Measurements from ENCODE around the gene FAM120C.

FAM120C gene

GRCh38 chrX:54063361-54063760, 119.7 kb downstream of the FAM120C start:
- no peak for TF ChIP-seq CTCF (IDR thresholded peaks at IDR 0.05; ENCODE audit: extremely low read depth, missing control alignments)
- DNase-seq (ENCODE audit: low spot score) = no peak

- DNase-seq (ENCODE audit: low spot score) = no peak
- no peak for TF ChIP-seq CTCF (IDR thresholded peaks at IDR 0.05; ENCODE audit: extremely low read depth, missing control alignments)
Measured at GRCh38 chrX:54049801-54050200, 133.3 kb downstream of the FAM120C start.

GRCh38 chrX:54048412-54048811, 134.6 kb downstream of the FAM120C start:
- no peak for TF ChIP-seq CTCF (IDR thresholded peaks at IDR 0.05; ENCODE audit: extremely low read depth, missing control alignments)
- DNase-seq (ENCODE audit: low spot score) = no peak

GRCh38 chrX:54045563-54046228, 137.4 kb downstream of the FAM120C start:
- DNase-seq (ENCODE audit: low spot score) = no peak
- TF ChIP-seq CTCF (IDR thresholded peaks at IDR 0.05; ENCODE audit: extremely low read depth, missing control alignments) = no peak

GRCh38 chrX:54044877-54045338, 138.1 kb downstream of the FAM120C start:
- DNase-seq (ENCODE audit: low spot score) = no peak
- TF ChIP-seq CTCF (IDR thresholded peaks at IDR 0.05; ENCODE audit: extremely low read depth, missing control alignments) = no peak

GRCh38 chrX:54044126-54044876, 138.8 kb downstream of the FAM120C start, which contains the start of gene PHF8:
Gene PHF8, minus strand, starts transcription at chrX:54044473. Its CDS starts 1,745 bp downstream, at chrX:54042728.
- DNase-seq (ENCODE audit: low spot score) = peak; percentile 85
- TF ChIP-seq CTCF (IDR thresholded peaks at IDR 0.05; ENCODE audit: extremely low read depth, missing control alignments) = no peak

- TF ChIP-seq CTCF (IDR thresholded peaks at IDR 0.05; ENCODE audit: extremely low read depth, missing control alignments) = no peak
- DNase-seq (ENCODE audit: low spot score) = peak; percentile 15
Measured at GRCh38 chrX:54043541-54044125, 139.4 kb downstream of the FAM120C start.
